OCI-M2 (cell line): ENCODE data around the gene STX17.

ENCODE experiments used
- DNase-seq: peaks from one replicate; lab custom pipeline; 2025; ENCODE audit not compliant: unreplicated experiment; lab: John Stamatoyannopoulos, UW

STX17 gene

DNA sequence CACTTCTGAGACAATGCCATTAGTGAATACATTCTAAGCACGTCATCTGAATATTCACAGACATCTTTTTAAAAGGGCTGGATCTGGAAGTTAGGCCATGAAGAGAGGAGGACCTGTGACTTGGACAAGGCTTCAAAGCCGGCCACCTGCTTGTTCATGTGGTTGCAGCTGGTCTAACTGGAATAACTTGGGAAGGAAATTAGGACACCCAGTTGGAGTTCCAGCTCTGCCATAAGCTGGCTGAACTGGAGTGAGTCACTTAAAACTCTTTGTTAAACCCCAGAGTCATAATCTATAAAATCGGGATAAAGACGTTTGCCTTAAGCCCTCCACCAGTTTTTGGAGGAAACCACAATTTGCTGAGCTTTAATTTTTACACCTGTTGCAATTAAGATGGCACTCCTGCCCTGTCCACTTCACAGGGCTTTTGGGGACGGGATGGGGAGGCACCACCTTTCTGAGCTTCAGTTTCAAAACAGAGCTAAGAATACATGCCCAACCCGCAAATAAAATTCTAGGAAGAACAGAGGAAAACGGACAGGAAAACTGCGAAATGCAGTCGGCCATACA, 536 bp upstream of the STX17 start:
- no peak for DNase-seq

DNA sequence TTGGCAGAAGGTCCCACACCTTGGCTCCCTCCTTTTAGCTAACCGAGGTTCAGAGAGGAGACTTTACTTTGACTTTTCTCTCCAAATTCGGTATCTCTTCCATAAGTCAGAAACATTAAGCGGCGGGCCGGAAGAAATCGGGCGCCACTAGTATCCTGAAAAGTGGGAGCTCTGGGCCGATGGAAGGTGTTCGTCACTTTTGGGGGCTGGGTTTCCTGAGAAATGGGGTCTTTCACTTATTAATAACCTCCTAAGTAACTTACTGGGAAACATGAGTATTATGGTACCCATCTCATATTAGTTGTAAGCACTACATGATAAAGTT, 716 bp downstream of the STX17 start:
- no peak for DNase-seq

DNA sequence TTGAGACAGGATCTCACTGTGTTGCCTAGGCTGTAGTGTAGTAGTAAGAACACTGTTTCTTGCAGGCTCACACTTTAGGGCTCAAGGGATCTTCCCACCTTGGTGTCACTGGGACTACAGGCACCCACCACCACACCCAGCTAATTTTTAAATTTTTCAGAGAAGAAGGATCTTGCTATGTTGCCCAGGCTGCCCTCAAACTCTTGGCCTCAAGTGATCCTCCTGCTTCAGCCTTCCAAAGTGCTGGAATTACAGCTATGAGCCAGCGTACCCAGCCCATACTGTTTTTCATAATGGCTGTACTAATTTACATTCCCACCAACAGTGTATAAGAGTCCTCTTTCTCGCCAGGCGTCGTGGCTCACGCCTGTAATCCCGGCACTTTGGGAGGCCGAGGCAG, 5.1 kb downstream of the STX17 start:
- no peak for DNase-seq

DNA sequence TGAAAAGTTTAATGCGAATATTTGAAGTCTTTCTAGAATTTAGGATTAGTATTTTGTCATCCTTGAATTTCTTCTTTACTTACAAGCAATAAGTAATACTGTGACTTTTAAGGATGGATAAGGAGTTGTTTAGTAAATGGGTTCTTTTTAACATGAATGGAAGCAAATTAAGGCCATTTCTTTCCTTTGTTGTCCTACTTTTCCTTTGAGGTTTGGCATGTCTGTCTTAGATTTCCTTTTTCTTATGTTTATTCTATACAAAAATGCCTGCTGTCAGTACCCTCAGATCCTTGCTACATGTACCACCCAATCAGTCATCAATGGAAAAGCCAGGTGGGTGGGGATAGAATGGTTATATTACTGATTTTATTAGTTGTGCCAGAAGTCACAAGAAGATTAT, 10.2 kb downstream of the STX17 start:
- no peak for DNase-seq

DNA sequence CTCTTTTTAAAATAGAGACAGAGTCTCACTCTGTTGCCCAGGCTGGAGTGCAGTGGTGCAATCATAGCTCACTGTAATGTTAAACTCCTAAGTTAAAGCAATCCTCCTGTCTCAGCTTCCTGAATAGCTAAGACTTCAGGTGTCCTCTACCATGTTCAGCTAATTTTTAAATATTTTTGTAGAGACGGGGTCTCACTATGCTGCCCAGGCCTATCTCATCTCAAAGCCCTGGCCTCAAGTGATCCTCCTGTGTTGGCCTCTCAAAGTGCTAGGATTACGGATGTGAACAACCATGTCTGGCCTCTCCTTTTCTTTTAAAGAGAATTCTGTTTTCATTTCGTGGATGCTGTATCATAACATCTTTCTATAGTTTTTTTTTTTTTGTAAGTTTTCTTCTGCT, 11.7 kb downstream of the STX17 start:
- DNase-seq, result no peak

DNA sequence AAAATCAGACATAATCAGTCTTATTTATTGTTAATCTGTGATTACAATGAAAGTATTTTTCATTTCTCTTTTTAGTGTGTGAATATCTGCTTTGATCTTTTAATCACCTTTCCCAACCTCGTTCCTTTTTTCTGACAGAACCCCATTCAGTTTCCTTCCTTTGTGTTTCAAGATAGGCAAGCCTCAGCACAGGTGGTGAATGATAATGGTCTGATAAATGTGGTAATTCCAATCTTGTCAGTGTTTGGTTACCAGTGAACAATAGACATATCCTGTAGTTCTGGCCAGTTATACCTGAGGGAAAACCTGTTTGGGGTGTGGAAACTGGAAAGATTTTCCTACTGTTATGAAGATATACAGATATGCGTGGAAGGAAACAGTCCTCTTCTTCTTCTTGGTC, 13.5 kb downstream of the STX17 start:
- no peak for DNase-seq

DNA sequence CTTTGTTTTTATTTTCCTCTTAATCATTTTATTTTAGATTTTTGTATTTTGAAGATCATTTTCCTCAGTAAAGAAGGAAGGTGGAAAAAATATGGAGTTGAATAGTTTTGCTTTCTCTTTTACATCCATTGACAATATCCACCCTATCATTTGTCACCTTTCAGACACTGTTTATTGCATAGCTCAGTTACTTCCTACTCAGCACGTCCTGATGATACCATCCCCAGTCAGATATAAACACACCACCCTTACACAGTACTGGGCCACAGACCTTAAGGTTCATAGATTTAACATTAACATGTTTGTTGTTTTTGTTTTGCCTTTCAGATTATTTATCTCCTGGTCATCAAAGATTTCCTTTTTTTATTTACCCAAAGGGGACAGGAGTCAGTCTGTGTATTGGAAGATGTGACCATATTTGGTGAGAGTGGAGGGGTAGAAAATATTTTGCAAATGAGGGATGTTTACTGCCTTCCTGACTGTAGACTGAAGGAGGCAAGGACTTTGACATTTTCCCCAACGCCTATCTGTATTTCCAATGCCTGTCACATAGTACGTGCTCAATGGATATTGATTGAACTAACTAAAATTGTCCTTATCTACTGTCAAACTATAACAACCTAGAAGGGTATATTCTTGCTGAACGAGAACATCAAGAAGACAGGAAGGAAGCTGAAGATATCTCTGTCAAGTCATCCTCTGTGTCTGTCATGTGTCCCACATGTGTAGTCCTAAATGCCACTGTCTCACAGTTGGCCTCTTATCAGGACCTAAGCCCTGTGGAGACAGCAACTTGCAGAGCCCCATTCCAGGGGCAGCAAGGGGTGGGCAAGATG, 15.6 kb downstream of the STX17 start:
- peak; percentile 25 for DNase-seq

DNA sequence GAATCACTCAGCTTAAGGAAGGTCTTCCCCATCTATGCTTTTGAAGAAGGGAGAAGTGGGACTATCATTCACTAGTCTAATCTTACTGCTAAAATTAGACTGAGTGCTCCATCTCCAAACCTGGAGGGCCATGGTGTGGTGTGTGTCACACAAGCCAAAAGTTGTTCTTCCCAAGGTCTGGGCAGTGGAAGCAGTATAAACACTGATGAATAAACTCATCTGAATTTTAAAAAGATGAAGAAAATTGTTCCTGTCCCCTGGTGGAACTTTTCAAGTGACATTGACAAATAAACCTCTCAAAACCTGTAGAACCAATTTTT, 16.2 kb downstream of the STX17 start:
- DNase-seq, result no peak

DNA sequence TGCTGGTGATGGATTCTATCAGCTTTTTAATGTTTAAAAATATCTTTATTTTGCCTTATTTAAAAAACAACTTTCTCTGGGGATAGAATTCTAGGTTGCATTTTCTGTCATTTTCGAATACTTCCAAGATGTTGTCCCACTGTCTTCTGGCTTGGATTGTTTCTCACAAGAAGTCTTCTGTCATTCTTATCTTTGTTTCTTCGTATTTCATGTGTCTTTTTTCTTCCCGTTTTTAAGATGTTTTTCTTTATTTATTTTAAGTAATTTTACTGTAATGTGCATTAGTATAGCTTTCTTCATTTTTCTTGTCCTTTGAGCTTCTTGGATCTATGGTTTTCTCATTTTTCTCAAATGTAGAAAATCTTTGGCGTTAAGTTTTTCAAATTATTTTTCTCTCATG, 19.1 kb downstream of the STX17 start:
- DNase-seq, result no peak

DNA sequence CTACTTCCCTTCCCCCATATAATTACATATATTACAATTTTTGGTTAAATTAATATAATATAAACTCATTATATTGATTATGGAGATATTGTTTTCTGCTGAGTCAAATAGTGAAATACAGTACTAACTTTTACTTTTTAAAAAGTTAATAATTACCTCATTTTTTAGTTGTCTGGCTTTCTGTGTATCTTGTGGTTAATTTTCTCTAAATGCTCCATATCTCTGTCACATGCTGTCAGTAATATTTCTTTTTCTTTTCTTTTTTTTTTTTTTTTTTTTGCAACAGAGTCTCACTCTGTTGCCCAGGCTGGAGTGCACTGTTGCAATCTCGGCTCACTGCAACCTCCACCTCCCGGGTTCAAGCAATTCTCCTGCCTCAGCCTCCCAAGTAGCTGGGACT, 23.2 kb downstream of the STX17 start:
- no peak for DNase-seq

DNA sequence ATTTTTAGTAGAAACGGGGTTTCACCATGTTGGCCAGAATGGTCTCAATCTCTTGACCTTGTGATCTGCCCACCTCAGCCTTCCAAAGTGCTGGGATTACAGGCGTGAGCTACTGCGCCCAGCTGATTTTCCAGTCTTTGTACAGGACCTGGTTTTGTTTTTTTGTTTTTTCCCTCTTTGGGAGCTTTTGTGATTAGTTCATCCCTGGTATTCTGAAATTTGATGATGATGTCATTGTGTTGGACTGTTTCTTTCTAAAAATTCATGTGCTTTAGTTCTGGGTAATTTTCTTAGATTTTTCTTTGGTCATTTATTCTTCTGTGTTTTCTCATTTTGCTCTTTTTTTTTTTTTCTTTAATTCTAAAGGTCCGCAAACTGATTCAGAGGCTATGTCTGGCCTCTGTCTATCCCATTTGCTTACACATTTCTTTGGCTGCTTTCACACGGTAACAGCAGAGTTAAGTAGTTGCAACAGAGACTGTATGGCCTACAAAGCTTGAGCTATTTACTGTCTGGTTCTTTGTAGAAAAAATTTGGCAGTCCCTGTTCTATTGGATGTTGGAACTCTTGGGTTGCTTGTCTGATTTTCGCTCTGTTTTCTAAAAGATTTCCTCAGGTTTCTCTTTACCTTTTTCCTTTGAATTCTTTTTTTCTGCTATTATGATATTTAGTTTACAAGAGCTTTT, 24.8 kb downstream of the STX17 start:
- no peak for DNase-seq

DNA sequence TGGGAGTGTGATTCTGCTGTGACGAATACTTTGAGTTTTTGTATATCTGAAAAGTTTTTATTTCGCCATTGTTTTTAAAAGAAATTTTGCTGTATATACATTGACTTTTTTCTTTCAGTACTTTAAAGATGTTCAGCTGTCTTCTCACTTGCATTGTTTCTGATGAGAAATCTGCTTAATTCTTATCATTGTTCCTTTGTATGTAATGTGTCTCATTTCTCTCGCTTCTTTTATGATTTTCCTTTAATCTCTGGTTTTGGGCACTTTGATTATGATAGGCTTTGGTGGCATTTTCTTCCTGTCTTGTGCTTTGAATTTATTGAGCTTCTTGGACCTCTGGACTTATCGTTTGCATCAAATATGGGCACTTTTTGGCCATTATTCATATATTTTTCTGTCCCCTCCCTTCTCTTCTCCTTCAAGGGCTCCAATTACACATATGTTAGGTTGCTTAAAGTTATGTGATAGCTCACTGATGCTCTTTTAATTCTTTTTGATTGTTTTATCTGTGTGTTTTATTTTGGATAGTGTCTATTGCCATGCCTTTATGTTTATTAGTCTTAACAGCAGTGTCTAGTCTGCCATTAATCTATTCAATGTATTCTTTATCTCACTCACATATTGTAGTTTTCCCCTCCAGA, 30.6 kb downstream of the STX17 start:
- DNase-seq, result no peak

DNA sequence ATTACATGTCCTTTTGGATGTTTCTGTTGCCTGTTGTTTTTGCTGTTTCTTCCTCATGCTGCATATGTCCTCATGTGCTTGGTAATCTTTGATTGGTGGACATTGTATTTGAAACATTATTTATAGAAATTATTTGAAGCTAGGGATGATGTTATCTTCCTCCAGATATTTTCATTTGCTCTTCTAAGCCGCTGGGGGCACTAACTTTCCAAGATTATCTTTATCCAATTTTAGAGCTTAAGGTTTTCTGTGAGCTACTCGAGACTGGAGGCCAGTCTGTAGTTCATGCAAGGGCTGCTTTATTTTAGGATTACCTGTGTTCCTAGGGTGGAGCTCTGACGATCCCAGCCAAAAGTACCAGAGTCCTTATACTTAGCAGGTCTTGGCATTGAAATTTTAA, 40.9 kb downstream of the STX17 start:
- DNase-seq, result no peak

DNA sequence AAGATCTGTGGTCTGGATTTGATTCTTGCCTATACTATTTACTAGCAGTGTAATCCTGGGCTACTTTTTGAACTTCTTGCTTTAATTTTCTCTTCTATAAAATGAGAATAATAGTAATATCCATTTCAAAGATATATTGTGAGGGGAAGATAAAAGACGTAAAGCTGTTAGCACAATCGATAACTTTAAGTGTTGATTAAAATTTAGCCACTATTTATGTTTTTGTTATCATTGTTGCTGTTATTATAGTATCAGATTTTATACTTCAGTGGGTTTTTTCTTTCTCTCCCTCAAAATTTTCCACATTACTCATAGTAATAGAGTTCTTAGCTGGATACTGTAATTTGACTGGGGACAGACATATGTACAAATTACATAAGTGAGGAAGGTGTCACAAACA, 42.0 kb downstream of the STX17 start:
- no peak for DNase-seq

DNA sequence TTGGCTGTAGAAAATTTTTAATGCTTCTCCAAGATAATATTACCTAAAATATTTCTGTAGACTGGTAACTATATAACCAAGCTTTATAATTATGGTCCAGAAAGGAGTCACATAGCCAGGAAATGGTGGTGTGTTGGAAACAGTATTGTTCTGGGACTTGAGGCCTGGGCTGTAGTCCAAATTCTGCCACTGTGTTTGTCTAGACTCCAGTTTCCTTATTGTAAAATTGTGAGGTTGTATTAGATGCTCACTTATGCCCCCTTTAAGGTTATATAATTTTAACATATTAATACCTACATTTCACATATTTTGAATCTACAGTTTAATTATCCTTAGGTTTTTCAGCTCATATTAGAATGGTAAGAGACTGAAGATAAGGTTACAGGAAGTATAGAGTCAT, 42.4 kb downstream of the STX17 start:
- DNase-seq, result no peak

DNA sequence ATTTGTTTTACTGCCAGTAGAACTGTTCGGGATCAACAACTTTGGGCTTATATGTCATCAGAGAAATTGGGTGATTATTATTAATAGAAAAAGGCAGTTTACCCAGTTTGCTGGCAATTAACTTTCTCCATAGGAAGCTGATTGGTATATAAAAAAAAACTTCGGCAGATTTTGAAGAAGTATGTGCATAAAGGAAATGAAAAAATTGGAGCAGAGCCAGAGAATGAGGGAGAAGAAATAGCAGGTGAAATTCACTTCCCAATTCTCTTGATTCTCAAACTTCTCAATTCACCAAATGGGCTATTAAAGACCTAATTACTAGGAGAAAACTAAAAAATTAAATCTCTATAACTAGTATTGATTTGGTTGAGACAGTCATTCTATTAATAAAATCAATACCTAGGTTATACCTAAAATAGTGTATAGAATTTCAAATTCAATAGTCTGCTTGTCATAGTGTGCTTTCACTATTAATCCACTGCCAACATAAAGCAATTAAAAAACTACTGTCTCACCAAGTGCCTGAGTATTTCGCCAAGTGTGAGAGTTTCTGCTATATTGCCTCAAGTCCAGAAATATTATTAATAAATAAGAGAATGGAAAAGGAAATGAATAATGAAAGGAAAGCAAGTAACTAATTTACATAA, 47.5 kb downstream of the STX17 start:
- DNase-seq, result no peak

DNA sequence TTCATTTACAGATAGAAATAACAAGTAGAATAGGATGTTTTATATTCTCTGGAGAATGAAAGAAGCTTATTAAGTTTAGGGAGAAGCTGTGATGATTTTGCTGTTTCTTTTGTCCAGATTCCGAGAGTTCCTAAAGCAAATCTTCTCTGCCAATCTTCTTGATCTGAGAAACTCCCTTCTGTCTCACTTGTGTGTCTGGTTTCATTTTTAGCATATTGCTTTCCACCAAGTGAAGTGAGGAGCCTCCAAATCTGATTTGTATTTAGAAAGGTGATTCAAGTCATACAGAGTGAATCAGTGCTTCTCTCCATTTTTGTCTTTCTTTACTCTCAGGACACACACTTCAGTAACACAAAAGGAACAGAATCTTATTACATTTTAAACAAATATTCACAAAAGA, 48.4 kb downstream of the STX17 start:
- no peak for DNase-seq

DNA sequence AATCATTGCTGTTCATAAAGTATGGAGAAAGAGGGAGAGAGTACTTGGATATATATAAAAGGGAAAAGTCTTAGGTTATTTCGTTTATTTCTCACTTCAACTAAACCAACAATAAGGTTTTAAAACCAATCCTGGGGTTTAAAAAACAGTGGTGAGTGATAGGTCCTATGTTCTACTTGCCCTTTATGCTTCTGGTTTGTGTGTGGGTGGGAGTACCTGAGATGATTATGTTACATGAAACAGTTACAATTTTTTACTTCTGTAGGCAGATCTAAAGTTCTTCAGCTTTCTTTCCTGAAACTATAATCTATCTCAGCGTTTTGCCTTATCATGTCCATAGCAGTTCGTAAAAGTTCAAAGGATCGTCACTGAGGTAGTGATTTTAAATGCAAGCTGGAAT, 49.2 kb downstream of the STX17 start:
- no peak for DNase-seq

DNA sequence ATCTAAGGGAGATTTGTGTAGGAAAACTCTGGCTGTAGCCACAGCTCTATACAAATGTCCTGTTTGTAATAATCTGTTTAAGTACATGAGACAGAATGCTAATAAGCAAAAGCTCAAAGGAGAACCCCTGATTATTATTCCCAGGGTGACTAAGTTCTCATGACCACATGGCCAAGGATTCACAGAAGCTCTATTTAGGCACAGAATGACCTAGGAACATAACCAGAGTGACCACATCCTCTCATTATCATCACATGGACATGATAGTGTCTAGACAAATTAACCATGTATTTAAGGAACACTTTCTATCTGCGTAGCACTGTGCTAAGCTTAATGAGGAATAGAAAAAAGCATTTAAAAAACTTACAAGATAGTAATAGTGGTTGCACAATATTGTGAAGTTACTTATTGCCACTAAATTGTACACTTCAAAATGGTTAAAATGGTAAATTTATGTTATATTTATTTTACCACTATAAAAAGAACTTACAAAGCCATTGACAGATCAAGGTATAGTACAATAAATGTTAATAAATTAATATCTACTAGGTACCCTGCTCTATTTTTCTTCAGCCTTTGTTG, 56.3 kb downstream of the STX17 start:
- DNase-seq, result no peak

DNA sequence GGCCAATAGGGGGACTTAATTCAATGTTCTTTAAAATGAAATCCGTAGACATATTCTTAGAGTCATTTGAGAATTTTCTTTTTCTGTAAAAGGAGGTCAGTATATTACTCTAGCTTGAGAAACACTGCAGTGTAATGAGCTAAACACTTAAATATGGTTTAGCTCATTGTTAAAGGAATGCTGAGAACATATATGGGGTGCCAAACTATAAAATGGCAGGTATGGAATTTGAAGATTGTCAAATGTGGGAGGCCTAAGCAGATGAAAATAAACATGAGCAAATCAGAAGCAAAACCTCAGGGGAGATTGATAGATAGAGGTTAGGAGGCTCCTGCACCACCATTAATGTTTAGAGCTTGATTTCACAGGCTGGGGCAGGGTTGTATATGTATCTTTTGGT, 57.9 kb downstream of the STX17 start:
- DNase-seq, result no peak

DNA sequence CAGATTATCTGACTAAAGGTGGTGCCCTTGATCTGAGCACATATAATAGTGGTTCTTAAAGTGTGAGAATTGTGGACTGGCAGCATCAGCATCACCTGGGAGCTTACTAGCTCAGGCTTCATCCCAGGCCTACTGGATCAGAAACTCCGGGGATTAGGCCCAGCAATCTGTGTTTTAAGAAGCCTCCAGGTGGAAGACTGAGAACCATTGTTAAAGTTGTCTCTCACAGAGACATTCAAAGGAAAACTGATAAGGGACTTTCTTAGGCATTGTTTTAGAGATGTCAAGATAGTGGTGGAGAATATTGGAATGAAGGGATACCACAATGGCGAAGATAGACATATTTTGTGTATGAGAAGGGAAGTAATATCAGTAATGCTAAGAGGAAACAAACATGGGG, 59.5 kb downstream of the STX17 start:
- no peak for DNase-seq
